NCI-H748 treated with DMSO at 0.1 percent for 48 hours (cell line): Measurements from ENCODE around the gene MTG2.
"Not testable (repeated sequence)": the region's sequence is repeated elsewhere in the genome, so short reads cannot be mapped to it uniquely, and the experiment has no call there.

Experiments
- DNase-seq: peaks from one replicate; lab custom pipeline; 2025; lab: John Stamatoyannopoulos, UW

MTG2 gene

DNA sequence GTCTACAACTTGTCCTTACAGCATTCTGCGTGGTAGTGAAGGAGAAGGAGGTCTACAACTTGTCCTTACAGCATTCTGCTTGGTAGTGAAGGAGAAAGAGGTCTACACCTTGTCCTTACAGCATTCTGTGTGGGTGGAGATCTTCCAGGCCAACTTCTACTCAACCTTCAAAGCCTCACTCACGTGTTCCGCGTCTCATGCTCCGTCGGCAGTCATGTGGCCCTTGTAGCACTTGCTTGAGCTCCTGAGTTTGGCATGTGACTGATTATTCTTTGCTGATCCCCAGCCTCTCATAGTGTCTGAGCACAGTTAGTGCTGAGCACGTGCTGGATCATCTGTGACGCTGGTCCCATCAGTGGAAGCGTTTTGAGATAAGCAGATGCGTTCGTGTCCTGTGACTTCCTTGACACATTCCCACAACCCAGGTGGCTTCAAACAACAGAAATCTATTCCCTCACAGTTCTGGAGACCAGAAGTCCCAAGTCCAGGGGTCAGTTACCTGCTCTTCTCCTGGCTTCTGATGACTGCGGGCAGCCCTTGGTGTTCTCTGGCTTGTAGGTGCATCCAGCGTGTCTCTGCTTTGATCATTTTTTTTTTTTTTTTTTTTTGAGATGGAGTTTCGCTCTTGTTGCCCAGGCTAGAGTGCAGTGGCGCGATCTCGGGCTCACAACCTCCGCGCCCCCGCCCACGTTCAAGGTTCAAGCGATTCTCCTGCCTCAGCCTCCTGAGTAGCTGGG, 36.6 kb upstream of the MTG2 start:
- no peak for DNase-seq

DNA sequence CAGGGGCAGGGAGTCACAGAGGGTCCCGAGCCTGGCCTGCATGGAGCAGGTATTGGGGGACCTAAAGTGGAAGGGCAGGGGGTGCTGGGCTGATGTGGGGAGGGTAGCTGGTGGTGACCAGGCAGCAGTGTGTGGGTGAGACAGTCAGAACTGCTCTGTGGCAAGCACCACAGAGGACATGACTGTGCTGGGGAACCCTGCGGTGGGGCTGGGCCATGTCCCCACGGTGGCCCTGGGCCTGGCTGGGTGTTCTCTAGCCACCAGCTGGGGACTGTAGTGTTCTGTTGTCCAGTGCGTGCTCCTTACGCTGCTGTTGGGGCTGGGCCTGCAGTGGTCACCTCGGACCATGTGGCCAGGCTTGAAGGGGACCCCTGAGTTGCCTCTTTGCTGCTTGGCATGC, 35.7 kb upstream of the MTG2 start:
- DNase-seq, result no peak

DNA sequence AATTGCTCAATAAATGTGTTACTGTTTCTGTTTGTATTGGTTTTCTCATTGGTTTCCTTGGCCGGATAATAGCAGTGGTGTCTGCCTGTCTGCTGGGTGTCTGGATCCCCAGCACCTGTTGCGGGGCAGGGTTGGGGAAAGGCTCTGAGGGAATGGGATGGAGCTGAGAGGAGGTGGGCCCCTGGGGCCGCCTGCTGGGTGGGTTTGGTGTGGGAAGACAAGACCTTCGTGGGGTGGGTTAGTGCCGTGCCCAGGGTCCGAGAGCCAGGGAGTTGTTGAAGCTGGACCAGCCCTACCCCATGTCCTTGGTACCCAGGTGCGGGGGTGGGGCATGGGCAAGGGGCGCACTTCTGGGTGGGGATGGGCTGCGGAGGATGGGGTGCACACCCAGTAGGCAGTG, 35.3 kb upstream of the MTG2 start:
- no peak for DNase-seq

DNA sequence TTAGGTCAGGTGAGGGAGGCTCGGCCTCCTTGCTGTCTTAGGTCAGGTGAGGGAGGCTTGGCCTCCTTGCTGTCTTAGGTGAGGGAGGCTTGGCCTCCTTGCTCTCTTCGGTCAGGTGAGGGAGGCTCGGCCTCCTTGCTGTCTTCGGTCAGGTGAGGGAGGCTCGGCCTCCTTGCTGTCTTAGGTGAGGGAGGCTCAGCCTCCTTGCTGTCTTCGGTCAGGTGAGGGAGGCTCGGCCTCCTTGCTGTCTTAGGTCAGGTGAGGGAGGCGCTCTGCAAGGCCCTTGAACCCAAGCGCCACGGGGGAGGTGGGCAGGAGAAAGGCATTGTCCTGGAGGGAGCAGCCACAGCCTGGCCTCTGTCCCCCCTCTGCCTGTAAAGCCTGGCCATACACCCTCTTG, 34.4 kb upstream of the MTG2 start:
- not testable (repeated sequence) for DNase-seq

DNA sequence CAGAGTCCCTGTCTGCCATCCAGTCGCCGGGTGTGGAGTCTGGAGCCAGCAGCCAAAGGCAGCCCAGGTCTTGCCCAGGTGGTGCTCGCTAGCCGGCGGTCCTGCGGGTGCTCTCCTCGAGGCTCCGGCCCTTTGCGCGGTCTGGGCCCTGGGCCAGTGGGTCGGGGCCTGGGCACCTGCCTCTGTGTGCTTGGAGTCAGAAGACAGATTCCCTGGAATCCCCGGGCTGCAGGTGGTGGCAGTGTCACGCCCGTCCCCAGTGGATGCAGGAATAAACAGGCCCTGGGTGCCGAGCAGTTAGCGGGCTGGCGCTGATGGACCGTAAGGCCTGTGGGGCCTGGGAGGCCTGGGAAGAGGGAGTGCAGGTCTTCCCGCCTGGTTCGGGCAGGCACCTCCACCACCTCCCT, 33.9 kb upstream of the MTG2 start:
- DNase-seq, result no peak

DNA sequence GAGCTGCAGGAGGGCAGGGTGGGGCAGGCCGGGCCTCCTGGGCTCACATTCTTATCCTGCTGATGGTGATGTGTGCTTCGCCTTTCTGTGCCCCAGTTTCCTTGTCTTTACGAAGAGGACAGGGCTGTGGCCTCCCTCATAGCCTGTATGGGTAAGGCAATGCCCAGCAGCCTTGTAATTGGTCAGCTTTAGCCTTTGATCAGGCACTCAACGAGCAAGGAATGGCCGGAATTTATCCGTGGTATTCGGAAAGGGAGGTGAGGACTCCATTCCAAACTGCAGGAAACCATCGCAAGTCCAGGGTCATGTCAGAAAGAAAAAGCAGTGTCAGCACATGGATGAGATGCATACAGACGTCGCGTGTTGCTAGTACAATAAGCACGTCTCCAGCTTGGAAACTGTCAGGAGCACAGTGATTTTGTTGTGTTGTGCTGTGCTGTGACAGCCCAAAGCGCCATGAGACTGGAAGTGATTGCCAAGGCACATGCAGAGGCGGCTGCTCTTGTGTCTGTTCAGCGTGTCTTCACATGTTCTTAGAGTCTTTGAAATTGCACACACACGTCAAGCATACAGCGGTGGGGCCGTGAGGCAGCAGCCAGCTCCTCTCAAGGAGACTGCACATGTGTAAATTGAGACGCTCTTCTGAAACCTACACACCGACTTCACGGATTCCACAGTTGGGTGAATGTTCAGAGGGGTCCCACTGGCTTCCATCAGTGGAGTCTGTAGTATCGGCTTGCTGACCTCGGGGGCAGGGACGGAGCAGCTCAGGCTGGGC, 33.1 kb upstream of the MTG2 start:
- no peak for DNase-seq

DNA sequence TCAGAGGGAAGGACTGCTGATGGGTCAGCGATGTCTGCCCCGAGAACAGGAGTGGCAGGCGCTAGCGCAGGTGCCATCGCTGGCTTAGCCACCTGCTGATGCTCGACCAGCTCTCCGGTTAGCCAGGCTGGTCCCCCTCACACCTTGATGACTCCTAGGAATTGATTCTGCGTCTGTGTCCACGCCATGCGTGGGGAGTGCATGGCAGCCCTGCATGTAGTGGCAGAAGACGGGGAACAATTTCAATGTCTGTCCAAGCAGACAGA, 32.6 kb upstream of the MTG2 start:
- DNase-seq, result no peak

DNA sequence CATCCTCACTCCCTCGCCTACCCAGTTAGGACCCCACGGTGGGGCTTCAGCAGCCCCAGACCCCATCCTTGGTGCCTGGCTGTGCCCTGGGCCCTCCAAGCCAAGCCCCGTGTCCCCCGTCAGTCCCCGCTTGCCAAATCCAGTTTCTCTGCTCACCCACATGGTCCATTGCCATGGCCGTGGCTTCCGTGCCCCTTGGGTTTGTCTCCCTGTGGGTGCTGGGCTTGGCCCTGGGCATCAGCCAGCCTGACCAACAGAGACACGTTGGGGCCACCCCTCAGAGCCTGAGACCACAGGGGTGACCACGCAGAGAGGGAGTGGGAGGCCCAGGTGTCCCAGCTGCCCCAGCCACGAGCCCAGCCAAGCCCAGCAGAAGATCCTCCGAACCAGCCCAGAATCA, 31.6 kb upstream of the MTG2 start:
- no peak for DNase-seq

DNA sequence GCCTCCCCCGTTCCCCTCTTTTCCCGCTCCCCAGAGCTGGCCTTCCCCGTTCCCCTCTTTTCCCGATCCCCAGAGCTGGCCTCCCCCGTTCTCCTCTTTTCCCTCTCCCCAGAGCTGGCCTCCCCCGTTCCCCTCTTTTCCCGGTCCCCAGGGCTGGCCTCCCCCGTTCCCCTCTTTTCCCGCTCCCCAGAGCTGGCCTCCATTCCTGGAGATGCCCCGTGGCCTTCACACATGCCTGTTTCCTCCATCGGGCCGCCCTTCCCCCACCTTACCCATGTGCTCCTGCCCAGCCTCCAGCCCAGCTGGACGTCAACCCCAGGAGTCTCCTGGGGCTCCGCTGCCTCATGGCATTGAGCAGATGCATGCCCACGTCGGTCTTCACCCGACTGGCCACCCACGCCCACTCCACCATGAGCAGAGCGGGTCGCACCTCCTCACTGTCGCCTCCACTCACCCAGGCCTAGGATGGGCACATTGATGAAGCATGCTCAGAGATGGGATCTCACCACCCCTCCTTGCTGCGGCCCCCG, 30.9 kb upstream of the MTG2 start:
- no peak for DNase-seq

DNA sequence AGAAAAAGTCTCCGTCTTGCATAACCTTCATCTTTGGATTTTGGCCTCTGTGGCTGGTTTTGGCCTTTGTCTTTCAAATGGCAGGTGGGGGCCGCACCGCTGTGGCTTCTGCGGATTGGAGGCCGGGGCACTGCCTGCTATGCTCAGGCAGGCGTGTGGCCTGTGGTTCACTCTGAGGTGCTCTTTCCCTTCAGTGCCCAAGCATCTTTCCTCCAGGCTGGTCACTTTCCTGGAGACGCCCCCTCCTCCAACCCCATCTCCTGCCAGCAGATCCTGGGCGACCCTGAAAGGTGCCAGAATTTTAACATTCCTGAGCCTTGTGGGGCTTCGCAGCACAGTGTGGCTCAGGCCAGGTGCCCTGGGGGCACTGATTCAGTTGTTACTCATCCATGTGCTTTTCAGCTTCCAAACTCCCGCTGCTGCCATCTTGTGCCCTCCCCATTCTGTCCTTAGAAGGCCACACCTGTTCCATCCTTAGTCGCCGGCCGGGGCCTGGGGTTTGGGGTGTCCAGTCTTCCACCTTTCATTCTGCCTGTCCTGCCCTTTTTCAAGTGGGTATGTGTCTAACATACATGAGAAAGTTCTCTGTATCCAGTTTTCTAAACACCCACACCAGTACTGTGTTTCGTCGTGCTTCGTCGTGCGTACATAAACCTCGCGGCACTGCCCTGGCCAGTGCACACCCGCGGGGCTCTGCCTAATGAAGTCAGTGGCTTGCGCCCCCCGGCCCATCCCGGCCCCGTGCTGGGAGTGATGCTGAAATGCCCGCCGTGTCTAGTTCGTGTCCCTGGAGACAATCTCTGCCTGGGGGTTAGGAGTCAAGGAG, 27.2 kb upstream of the MTG2 start:
- no peak for DNase-seq

DNA sequence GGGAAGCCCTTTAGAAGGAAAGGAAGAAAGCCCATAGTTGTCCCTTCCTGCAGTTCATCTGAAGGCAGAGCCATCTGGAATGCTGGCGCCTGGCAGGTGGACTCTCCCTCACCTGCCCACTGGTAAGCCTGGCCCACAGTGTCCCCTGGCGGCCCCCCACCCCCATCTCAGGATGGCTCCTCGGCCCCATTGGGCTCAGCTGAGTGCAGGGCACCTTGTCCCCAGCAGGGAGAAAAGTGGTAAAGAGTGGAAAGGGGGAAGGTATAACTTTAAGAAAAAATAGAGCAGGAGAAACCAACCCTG, 26.6 kb upstream of the MTG2 start:
- DNase-seq, result no peak

DNA sequence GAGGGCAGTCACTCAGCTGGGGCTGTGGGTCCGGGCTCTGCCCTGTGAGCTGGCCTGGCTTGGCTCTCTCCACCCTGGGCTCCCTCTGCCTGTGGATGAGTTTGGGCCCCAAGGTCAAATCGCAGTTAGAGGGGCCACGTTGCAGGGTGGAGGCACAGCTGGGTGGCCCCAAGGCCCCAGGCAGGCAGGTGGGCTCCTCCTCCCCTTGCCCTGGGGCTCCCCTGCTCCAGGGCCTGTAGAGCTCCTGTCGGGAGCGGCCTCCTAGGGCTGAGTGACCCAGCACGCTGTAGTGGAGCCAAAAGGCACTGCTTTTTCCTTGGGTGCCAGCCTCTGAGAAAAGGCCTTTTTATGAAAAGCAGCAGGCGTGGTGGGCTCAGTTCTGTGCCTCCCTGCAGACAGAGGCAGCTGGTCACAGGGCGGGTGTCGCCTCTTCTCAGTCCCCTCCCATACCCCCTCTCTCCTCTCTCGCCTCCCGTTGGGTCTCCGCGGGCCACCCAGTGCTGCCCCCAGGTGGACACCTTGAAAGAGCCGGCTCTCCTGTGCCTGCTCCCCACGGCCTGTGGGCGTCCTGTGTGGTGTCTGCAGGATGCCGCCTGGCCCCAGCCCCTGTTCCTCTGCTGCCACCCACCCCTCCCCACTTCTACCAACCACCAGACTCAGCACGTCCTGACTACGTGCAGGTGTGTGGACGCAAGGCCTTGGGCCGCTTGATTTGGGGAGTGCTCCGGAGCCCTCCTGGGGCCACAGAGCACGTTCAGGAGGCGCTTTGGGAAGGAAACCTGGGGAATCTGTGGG, 26.0 kb upstream of the MTG2 start:
- no peak for DNase-seq

DNA sequence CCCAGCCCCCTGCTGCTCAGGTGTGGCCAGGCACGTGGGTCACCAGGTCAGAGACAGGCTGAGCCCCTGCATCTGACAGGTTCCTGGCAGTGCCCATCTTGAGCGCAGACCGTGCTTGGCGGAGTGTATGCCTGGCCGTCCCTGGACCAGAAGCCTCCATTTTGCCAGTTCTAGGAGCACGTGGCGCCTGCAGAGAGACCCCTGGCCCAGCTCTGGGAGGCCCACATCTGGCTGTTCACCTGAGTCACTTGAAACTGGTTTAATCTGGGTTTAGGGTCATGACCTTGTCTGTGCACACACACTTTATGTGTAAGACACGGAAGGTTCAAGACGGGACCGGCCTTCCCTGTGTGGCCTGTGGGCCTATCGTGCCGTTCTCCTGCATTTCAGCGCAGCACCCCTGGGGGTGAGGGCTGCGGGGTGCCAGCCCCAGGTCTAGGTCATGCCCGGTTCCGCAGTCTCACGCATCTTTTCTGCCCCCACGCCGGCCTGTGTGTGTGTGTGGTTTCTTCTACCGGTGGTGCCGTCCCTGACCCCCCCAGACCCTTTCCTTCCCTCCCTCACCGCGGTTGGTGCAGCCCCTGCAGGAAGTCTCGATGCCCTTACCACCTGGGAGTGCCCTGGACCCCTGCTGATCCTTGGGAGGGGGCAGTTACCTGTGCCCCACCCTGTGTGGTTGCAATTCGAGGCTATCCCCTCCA, 25.3 kb upstream of the MTG2 start:
- no peak for DNase-seq

DNA sequence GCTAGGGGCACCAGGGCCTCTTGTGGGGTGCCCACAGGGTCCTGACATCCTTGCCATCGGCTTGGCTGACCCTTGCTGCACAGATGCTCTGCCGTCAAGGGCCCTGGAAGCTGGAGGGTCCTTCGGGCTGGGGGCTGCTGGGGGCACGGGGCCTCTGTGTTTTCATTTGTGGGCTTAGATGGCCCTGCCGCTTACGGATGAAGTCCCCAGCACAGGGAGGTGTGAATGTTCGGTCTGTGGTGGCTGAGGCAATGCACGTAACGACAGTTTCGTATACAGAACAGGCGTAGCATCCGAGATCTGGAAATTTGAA, 24.8 kb upstream of the MTG2 start:
- DNase-seq, result no peak

DNA sequence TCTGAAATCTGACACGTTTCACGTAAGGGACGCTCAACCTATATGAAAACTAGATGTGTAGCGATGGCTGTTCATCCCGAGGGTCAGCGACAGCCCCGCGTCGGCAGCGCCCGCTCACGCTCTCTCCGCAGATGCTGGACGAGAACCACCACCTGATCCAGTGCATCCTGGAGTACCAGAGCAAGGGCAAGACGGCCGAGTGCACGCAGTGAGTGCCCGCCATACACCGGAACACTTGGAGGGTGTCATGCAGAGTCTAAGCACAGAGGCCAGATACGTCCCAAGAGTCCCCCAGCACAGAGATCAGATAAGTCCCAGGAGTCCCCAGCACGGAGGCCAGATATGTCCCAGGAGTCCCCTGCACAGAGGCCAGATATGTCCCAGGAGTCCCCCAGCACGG, 24.3 kb upstream of the MTG2 start:
- no peak for DNase-seq

DNA sequence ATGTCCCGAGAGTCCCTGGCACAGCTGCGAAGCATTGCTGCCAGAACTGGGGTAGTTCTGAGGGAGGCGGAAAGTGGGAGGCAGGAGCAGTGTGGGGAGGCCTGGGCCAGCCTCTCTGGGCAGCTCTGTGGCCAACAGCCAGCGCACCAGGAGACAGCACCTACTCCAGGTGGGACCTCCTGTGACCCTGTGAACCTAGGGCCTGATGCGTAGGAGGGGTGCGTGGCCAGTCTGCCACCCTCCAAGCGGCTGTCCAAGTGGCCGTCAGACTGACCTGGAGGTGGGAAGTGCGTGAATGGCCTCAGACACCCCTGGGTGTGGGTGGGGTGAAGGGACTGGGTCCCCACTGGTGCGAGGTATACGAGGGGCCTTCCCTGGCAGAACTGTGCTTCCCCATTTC, 23.8 kb upstream of the MTG2 start:
- no peak for DNase-seq

DNA sequence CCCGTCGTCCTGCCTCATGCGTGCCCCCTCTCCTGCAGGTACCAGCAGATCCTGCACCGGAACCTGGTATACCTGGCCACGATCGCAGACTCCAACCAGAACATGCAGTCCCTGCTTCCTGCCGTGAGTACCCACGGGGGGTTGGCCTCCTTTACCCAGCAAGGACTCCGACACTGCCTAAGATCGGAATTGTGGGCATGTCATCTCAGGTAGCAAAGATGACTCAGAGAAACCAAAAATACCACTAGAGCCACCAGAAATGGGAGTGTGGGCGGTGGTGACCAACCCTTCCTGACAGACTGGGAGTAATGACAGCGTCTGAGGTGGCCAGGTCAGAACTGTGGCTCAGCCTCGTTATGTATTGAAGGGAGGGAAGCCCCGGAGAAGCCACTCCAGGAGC, 23.0 kb upstream of the MTG2 start:
- no peak for DNase-seq

DNA sequence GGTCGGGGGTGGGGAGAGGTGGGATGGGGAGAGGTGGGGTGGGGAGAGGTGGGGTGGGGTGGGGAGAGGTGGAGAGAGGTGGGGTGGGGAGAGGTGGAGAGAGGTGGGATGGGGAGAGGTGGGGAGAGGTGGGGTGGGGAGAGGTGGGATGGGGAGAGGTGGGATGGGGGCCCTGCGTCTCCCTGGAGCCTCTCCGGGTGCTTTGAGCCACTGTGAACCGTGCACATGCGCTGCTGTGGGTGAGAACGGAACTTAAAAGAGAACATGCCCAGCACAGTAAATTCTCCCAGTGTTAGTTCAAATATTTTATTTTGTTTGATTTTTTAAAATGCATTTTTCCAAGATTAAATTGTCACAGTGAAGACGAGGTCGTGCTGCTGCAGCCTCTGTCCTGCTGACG, 22.6 kb upstream of the MTG2 start:
- DNase-seq, result no peak

DNA sequence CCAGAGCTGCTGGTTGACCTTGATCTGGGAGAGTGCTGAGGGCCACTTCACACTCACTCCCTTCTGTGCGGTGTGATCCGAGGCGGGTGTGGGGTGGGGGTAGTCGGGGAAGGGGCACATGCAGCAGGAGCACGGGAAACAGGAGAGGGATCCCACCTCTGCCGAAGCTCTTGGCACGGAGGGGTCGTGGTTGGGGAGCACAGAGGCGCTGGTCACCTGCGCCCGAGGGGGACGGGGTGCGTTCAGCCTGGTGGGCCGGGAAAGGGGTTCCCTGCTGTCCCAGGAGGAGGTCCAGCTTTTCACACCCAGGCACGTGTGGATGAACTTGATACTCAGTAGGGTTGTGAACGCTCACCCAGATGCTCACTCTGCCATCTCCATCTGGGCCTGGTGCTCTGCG, 22.0 kb upstream of the MTG2 start:
- DNase-seq, result no peak

DNA sequence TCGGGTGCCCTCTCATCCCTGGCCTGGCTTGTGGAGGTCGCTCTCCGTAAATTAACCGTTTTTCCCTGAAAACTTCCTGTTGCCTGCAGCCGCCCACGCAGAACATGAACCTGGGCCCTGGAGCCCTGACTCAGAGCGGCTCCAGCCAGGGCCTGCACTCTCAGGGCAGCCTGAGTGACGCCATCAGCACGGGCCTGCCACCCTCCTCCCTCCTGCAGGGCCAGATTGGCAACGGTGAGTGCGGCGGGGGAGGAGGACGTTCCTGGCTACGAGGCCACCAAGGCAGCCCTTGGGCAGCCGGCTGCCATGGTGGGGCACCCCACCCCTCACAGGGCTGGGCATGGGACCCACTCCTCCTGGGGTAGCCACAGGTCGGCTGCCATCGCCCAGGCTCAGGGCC, 21.5 kb upstream of the MTG2 start:
- DNase-seq, result no peak

DNA sequence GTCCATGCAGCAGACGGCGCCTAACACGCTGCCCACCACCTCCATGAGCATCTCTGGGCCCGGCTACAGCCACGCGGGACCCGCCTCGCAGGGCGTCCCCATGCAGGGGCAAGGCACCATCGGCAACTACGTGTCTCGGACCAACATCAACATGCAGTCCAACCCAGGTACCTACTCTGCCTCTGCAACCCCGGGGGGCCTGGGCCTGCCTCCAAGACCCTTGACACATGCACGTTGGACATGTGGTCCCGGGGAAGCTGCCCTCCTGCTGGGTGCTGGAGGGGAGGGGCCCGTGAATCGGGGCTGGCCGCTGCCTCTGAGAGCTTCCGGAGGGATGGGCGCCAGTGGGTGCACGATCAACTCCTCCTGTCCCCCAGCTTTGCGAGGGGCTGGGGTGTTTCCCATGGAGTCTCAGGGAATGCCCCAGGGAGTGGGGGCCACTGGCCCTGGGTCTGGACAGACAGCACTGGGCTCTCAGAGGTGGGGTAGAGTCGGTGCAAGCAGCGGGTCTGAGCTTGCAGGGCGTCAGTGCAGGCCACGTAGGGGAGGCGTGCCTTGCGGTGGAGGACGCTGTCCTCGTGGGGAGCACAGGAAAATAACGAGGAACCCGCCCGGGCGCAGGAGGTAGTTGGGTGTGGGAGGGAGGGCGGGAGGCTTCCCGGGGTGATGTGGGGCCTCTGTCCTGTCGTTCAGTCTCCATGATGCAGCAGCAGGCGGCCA, 19.9 kb upstream of the MTG2 start:
- no peak for DNase-seq
